Thyroid gland (tissue), 4 donors: ENCODE results near the gene NRIP1.

ENCODE experiments used
- POLR2A ChIP-seq, 2 donors: fragments of 450-650 bp; IDR thresholded peaks; one replicate each; pipeline ENCODE4 v1.6.1; 2017; ENCODE audit warnings: antibody characterized with exemption in 2 of 2, mild to moderate bottlenecking in 2 of 2, moderate library complexity in 1 of 2
- TF ChIP-seq, protein P1 (sequence below), 6 experiments: fragments of 200-600 bp in 3 of 6; fragments of 450-650 bp in 3 of 6; sonication (generic) in 3 of 6; IDR thresholded peaks; one replicate each; pipeline ENCODE4 v1.5.1; 2016 to 2019; ENCODE audit warnings: antibody characterized with exemption in 6 of 6, mild to moderate bottlenecking in 2 of 6, inconsistent platforms in 1 of 6, moderate library complexity in 1 of 6

DNA sequence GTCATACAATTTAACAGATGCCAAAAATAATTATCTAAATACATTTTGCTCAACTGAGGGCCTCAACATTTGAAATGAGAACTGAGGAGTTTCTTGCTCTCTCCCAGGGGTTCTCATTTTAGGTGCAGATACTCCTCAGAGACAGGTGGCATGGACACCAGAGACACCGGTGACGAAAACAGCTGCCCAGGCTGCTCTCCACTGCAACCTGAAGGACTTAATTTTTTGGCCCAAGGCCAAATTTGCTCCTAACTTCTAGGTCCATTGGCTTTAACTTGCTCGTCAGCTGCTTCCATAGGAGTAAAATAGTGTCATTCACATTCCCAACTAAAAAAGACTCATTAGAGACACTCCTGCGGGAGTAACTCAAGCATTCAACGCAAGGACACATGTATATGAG, 87.0 kb downstream of the NRIP1 start:
- TF ChIP-seq POLR2A (IDR thresholded peaks at IDR 0.05), result no peak
- TF ChIP-seq, protein P1, sequence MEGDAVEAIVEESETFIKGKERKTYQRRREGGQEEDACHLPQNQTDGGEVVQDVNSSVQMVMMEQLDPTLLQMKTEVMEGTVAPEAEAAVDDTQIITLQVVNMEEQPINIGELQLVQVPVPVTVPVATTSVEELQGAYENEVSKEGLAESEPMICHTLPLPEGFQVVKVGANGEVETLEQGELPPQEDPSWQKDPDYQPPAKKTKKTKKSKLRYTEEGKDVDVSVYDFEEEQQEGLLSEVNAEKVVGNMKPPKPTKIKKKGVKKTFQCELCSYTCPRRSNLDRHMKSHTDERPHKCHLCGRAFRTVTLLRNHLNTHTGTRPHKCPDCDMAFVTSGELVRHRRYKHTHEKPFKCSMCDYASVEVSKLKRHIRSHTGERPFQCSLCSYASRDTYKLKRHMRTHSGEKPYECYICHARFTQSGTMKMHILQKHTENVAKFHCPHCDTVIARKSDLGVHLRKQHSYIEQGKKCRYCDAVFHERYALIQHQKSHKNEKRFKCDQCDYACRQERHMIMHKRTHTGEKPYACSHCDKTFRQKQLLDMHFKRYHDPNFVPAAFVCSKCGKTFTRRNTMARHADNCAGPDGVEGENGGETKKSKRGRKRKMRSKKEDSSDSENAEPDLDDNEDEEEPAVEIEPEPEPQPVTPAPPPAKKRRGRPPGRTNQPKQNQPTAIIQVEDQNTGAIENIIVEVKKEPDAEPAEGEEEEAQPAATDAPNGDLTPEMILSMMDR (IDR thresholded peaks at IDR 0.05), result no peak
